ENCODE measurements around the gene TPPP2. TPM values are rescaled to one million over a fixed set of nuclear protein-coding genes. Genes with fewer than 3 reads are reported as not detected.

The TPPP2 gene
- total RNA-seq, 4 donors from 2014 or later: 0.71 TPM; not detected in 3

- intact Hi-C loops (cut with DNase I; ENCODE audit: low total_unique reads): no loop called here
- no peak for DNase-seq (ENCODE audit: low spot score in 2 of 2)
- no peak overlapping the region for H3K4me3 ChIP-seq (ENCODE audit: low read depth, poor library complexity, severe bottlenecking)
- TF ChIP-seq CTCF (IDR thresholded peaks at IDR 0.05) (no peak), POLR2A (IDR thresholded peaks at IDR 0.05) (no peak)
- WGBS, 2 donors: 0 to 1% methylated on average over 11 of the region's 11 CpGs
Observed at GRCh38 chr14:20989471-20989786, 40.6 kb upstream of the TPPP2 start.

- 0 to 1% methylated on average over 40 to 41 of the region's 42 CpGs for WGBS, 2 donors
- H3K4me3 ChIP-seq (ENCODE audit: low read depth, poor library complexity, severe bottlenecking): peak within 1 kb of the TSS; percentile 59
- peak; percentile 95 to 98 for DNase-seq (ENCODE audit: low spot score in 2 of 2)
- intact Hi-C loops (cut with DNase I; ENCODE audit: low total_unique reads): no loop called here
- no peak for TF ChIP-seq CTCF (IDR thresholded peaks at IDR 0.05)
- no peak for TF ChIP-seq POLR2A (IDR thresholded peaks at IDR 0.05)
Observed at GRCh38 chr14:20989787-20990600, 40.0 kb upstream of the TPPP2 start, which contains the start of gene METTL17. Gene METTL17 (plus strand): TSS chr14:20989980. CDS start chr14:20990003, 23 bp downstream.

- WGBS, 2 donors: 88 to 89% methylated on average over 14 of the region's 14 CpGs
- DNase-seq (ENCODE audit: low spot score in 2 of 2): no peak
- no peak overlapping the region for H3K4me3 ChIP-seq (ENCODE audit: low read depth, poor library complexity, severe bottlenecking)
- TF ChIP-seq POLR2A (IDR thresholded peaks at IDR 0.05): no peak
- no peak for TF ChIP-seq CTCF (IDR thresholded peaks at IDR 0.05)
- intact Hi-C loops (cut with DNase I; ENCODE audit: low total_unique reads): no loop called here
Observed at GRCh38 chr14:20996521-20996920, 33.5 kb upstream of the TPPP2 start.

- 63 to 65% methylated on average over 4 of the region's 4 CpGs for WGBS, 2 donors
- H3K4me3 ChIP-seq (ENCODE audit: low read depth, poor library complexity, severe bottlenecking): no peak overlapping the region
- intact Hi-C loops (cut with DNase I; ENCODE audit: low total_unique reads): no loop called here
- DNase-seq (ENCODE audit: low spot score in 2 of 2): no peak
- TF ChIP-seq POLR2A (IDR thresholded peaks at IDR 0.05) (no peak), CTCF (IDR thresholded peaks at IDR 0.05) (no peak)
Observed at GRCh38 chr14:20997115-20997514, 32.9 kb upstream of the TPPP2 start.

GRCh38 chr14:20997564-20997963 is 32.5 kb upstream of the TPPP2 start:
- intact Hi-C loops (cut with DNase I; ENCODE audit: low total_unique reads): no loop called here
- H3K4me3 ChIP-seq (ENCODE audit: low read depth, poor library complexity, severe bottlenecking): no peak overlapping the region
- DNase-seq (ENCODE audit: low spot score in 2 of 2): no peak
- 64 to 73% methylated on average over 6 of the region's 6 CpGs for WGBS, 2 donors
- TF ChIP-seq CTCF (IDR thresholded peaks at IDR 0.05) (no peak), POLR2A (IDR thresholded peaks at IDR 0.05) (no peak)

- intact Hi-C loops (cut with DNase I; ENCODE audit: low total_unique reads): no loop called here
- TF ChIP-seq CTCF (IDR thresholded peaks at IDR 0.05): no peak
- TF ChIP-seq POLR2A (IDR thresholded peaks at IDR 0.05): no peak
- WGBS, 2 donors: 32 to 40% methylated on average over 3 of the region's 3 CpGs
- no peak for DNase-seq (ENCODE audit: low spot score in 2 of 2)
- H3K4me3 ChIP-seq (ENCODE audit: low read depth, poor library complexity, severe bottlenecking): no peak overlapping the region
Observed at GRCh38 chr14:20998139-20998538, 31.9 kb upstream of the TPPP2 start.
